ENCODE data around the gene OAS2.

- TF ChIP-seq, protein P1, sequence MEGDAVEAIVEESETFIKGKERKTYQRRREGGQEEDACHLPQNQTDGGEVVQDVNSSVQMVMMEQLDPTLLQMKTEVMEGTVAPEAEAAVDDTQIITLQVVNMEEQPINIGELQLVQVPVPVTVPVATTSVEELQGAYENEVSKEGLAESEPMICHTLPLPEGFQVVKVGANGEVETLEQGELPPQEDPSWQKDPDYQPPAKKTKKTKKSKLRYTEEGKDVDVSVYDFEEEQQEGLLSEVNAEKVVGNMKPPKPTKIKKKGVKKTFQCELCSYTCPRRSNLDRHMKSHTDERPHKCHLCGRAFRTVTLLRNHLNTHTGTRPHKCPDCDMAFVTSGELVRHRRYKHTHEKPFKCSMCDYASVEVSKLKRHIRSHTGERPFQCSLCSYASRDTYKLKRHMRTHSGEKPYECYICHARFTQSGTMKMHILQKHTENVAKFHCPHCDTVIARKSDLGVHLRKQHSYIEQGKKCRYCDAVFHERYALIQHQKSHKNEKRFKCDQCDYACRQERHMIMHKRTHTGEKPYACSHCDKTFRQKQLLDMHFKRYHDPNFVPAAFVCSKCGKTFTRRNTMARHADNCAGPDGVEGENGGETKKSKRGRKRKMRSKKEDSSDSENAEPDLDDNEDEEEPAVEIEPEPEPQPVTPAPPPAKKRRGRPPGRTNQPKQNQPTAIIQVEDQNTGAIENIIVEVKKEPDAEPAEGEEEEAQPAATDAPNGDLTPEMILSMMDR (IDR thresholded peaks at IDR 0.05): no peak
- no peak for TF ChIP-seq POLR2A (IDR thresholded peaks at IDR 0.05)
- no peak for TF ChIP-seq EP300 (IDR thresholded peaks at IDR 0.05)
Measured at GRCh38 chr12:112945515-112945914, 32.8 kb upstream of the OAS2 start.

All from stomach (tissue), 4 donors.